IPS DF 19.7 (cell line): Measurements from ENCODE around the gene FBXO27.
"Not testable (repeated sequence)": the region's sequence is repeated elsewhere in the genome, so short reads cannot be mapped to it uniquely, and the experiment has no call there.

Experiments
- DNase-seq: peaks from one replicate; pipeline ENCODE4 v3.0.0-alpha.2; 2013; ENCODE audit warnings: low read depth, low spot score

FBXO27 gene, protein sequence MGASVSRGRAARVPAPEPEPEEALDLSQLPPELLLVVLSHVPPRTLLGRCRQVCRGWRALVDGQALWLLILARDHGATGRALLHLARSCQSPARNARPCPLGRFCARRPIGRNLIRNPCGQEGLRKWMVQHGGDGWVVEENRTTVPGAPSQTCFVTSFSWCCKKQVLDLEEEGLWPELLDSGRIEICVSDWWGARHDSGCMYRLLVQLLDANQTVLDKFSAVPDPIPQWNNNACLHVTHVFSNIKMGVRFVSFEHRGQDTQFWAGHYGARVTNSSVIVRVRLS

GRCh38 chr19:39032063-39032918, at the start of gene FBXO27:
Gene FBXO27 (minus strand): TSS chr19:39032549. CDS start chr19:39032227, 322 bp downstream.
- no peak for DNase-seq

GRCh38 chr19:39080431-39080830, 48.1 kb upstream of the FBXO27 start:
- DNase-seq = no peak

DNA sequence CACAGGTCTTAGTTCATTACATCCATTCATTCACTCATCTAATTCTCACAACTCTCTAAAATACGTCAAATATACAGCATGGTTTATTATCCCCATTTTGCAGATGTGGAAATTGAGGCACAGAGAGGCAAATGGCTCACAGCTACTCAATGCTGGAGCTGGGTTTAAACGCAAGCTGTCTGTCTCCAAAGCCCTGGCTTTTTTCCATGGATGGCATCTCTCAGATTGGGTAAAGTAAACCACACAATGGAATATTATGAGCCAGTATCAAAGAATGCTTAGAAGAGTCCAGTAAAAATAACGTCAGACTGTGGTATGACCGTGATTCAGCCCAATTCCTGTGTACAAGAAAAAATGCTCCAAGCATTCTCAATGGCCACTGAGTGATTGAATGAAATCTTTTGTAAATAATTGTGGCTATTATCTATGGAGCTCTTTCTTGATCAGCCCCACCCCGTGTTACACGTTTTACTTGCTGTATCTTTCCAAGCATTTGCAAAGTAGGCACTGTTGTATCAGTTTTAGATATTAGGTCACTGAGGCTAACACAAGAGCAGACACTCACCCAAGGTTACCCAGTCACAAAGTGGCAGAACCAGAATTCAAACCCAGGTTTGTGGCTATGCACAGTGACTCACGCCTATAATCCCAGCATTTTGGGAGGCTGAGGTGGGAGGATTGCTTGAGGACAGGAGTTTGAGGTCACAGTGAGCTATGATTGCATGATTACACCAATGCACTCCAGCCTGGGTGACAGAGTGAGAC, 46.3 kb upstream of the FBXO27 start:
- DNase-seq = no peak

- no peak for DNase-seq
These were observed 45.0 kb upstream of the FBXO27 start for GRCh38 chr19:39077323-39077722.

GRCh38 chr19:39074942-39075341, 42.6 kb upstream of the FBXO27 start:
- no peak for DNase-seq

- DNase-seq = no peak
These were observed 41.9 kb upstream of the FBXO27 start for GRCh38 chr19:39074205-39074692.

DNA sequence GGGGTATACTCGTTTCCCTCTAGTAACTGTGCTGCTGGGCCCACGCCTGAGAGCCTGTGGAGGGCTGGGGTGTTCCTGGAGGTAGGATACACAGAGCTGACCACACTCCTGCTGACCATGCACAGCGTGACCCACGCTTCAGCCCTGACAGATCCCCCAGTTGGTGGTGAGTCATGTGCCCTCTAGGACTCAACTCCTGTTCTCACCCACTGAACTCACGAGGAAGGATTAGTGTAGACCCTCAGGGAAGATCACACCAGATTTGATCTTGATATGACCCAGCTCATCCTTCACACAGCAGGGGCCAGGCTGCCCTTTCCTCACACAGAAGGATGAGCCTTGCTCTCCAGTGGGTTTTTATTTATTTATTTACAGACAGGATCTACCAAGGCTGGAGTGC, 38.5 kb upstream of the FBXO27 start:
- DNase-seq = no peak

DNA sequence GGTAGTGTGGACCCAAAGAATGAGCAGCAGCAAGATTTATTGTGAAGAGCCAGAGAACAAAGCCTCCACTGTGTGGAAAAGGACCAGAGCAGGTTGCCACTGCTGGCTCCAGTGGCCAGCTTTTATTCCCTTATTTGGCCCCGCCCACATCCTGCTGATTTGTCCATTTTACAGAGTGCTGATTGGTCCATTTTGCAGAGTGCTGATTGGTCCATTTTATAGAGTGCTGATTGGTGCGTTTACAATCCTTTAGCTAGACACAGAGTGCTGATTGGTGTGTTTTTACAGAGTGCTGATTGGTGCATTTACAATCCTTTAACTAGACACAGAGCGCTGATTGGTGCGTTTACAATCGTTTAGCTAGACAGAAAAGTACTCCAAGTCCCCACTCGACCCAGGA, 35.9 kb upstream of the FBXO27 start:
- not testable (repeated sequence) for DNase-seq

GRCh38 chr19:39067104-39067503, 34.8 kb upstream of the FBXO27 start:
- no peak for DNase-seq

GRCh38 chr19:39065928-39066327, 33.6 kb upstream of the FBXO27 start:
- no peak for DNase-seq

DNA sequence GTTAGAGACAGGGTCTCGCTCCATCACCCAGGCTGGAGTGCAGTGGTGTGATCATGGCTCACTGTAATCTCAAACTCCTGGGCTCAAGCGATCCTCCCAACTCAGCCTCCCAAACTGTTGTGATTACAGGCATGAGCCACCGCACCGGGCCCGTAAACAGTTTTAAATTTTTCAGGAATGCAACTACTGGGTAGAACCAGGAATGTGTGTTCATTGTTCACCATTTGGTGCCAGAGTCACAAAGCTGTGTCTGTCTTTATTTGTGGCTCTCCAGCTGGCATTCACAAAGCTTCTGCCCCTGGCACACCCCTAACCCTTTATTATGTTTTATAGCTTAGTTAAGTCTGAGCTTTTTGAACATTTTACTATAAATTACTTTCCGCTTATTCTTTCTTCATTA, 32.1 kb upstream of the FBXO27 start:
- DNase-seq = no peak

DNA sequence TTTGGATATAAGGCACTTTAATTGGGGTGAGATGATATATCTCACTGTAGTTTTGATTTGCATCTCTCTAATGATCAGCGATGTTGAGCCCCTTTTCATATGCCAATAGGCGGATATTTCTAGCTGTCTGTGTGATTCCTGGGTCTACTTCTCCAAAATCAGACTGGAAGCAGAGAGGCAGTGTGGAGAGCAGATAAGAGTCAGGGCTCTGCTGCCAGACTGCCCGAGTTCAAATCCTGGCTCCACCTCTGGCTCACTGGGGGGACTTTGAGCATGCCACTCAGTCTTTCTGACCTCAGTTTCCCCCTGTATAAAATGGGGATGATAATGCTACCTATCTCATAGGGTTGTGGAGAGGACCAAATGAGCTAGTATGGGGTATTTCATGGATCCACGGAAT, 27.8 kb upstream of the FBXO27 start:
- DNase-seq = no peak

DNA sequence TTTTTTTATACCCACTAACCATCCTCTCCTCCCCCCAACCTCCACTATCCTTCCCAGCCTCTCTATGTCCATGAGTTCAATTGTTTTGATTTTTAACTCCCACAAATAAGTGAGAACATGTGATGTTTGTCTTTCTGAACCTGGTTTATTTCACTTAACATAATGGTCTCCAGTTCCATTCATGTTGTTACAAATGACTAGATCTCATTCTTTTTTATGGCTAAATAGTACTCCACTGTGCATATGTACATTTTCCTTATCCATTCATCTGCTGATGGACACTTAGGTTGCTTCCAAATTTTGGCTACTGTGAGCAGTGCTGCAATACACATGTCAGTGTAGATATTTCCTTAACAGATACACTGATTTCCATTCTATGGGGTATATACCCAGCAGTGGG, 27.0 kb upstream of the FBXO27 start:
- no peak for DNase-seq

DNA sequence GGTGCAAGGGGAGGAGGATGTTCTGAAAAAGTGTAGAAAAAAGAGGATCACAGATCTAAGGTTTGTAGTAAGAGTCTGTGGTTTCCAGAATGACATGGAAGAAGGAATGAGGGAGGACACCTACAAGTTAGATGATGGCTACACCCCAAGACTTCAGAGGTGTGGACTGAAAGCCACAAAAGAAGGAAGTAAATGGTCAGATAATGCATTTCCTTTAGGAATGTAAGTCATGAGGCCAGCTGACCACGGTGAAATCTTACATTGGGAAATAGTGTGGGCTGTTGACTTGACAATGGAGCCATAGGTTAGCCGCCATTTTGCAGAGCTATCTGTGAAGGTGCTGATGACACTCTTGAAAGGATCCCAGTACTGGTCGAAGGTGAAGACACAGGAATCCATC, 25.3 kb upstream of the FBXO27 start:
- no peak for DNase-seq

DNA sequence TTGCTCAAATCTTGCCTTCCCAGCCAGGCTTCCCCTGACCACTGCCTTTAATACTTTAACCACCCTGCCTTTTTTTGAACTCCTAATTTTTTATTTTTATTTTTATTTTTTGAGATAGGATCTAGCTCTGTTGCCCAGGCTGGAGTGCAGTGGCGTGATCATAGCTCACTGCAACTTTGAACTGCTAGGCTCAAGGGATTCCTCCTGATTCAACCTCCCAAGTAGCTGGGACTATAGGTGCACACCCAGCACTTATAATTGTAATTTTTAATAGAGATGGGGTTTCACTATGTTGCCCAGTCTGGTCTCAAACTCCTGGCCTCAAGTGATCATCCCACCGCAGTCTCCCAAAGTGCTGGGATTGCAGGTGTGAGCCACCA, 21.7 kb upstream of the FBXO27 start:
- DNase-seq = no peak

DNA sequence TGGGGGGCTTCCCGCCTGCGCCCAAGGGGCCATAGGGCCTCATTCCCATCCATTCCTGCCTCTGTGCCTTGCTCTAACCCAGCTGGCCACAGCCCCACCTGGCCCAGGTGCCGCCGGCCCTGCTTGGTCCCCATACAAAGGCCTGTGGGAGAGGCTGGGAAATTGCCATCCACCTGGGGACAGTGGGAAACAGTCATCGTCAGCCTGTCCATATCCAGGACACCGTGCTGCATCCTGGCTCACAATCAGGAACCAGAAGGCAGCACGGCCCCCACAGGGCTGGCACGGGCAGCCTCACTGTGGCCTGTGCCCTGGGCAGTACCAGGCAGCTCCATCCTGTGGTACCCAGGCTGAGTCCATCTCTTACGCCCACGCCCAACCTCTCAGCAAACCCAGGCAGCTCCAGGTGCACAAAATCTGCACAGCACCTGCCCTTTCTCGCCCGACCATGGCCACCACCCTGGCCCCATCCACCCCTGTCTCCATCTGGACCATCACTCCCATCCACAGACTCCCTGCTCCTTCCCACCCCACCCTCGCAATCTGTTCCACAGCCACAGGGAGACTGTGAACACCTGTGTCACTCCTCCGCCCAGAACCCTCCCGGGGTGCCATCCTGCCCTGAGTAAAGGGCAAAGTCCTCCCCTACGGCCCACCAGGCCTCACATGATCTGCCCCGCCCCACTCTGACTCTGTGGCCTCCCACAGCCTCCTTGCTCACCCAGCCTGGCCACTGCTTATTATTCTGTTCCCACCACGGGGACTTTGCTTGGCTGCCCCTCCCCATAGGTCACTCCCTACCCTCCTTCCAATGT, 21.1 kb upstream of the FBXO27 start:
- DNase-seq = no peak

- no peak for DNase-seq
These were observed 20.5 kb upstream of the FBXO27 start for GRCh38 chr19:39052846-39053245.

DNA sequence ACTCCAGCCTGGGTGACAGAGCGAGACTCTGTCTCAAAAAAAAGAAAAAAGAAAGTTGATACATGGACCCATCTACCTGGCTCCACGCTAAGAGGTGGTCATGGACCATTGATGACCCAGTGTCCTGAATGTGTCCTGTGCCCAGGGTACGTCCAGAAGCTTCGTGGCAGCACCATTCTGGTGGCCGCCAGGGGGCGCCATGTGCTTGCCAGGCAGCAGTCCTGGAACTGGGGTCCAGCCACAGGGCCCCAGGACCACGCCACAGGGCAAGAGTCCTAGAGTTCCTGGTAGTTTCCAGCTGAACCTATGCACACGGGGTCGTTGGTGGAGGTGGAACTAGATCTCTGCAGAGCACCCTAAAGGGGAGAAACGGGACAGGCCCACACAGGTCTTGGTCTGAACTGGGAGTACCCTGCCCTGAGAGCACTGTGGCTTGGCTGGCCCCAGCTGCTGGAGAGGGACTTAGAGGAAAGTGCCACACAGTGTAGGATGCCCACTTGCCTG, 19.9 kb upstream of the FBXO27 start:
- no peak for DNase-seq

DNA sequence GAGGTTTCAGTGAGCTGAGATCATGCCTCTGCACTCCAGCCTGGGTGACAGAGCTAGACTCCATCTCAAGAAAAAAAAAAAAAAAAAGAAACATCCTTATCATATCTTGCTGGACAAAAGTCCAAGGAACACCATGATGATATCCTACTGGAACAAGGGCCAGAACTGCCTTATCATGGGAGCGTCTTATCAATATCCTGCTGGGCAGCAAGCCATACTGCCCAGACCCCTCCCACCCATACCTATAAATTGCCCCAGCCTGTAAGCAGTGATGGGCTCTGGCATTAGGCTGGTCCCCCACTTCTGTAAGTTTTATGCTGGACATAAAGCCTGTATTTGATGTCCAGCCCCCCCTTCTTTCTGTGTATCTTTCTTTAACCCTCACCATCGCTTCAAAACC, 14.7 kb upstream of the FBXO27 start:
- DNase-seq = no peak

DNA sequence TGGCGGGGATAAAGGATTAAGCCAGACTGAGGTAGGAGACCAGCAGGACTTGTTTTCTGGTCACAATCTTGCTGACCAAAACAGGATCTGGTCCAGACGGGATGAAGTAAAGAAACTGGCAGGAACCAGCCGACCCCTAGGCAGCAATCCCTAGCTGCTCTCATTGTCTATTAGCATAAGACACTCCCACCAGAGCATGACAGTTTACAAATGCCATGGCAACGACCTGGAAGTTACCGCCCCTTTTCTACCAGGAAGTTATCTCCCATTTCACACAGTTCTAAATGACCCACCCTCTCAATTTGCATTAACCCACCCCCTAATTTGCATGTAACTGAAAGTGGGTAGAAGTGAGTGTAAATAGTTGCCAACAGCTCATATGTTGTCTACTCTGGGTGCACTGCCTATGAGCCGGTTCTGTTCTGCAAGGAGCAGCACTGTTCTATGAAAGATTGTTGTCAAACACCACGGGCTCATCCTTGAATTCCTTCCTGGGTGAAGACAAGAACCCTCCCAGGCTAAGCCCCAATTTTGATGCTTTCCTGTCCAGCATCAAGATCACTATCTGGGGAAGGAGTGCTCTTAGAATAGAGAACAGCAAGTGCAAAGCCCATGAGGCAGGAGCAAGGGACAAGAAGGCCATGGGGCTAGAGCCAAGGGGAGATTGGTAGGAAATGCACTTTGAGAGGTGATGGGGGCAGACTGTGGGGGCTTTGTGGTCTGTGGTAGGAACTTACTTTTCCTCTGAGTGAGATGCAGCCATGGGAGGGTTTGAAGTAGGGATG, 13.9 kb upstream of the FBXO27 start:
- DNase-seq = no peak
